COLO668 (cell line): ENCODE data around the gene PPFIA1.

Experiments used
- DNase-seq: peaks from one replicate; lab custom pipeline; 2025; ENCODE audit not compliant: unreplicated experiment; lab: John Stamatoyannopoulos, UW

Gene PPFIA1

DNA sequence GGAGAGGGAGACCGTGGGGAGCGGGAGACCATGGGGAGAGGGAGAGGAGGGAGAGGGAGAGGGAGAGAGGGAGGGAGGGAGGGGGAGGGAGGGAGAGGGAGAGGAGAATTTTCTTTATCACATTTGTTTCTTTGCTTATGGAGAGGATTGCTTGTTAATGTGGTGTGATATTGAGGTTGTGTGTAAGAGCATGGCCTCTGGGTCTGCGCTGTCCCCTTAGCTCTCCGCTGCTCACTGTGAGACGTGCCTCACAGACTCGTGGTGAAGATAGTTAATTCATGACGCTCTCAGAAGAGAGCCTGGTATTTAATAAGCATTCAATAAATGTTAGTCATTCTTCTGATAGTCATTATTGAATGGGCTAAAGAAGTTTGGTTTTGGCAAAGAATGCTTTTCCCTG lies 26.2 kb downstream of the PPFIA1 start:
- DNase-seq: no peak

DNA sequence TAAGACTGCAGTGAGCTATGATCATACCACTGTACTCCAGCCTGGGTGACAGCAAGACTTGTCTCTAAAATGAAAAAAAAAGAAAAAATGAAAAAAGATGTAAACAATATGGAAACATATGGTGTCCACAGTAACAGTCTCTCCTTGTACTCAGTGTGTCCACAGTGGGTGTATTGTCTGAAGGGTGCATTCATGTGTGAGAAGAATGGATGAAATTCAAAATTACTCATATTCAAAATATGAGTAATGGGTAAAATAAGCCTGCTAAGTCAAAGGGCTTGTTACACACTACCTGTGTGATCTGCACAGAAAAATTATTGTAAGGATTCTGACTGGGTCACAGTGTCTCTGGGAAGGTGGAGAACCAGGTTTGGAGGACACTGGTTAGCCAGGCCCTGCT lies 26.9 kb downstream of the PPFIA1 start:
- no peak for DNase-seq

DNA sequence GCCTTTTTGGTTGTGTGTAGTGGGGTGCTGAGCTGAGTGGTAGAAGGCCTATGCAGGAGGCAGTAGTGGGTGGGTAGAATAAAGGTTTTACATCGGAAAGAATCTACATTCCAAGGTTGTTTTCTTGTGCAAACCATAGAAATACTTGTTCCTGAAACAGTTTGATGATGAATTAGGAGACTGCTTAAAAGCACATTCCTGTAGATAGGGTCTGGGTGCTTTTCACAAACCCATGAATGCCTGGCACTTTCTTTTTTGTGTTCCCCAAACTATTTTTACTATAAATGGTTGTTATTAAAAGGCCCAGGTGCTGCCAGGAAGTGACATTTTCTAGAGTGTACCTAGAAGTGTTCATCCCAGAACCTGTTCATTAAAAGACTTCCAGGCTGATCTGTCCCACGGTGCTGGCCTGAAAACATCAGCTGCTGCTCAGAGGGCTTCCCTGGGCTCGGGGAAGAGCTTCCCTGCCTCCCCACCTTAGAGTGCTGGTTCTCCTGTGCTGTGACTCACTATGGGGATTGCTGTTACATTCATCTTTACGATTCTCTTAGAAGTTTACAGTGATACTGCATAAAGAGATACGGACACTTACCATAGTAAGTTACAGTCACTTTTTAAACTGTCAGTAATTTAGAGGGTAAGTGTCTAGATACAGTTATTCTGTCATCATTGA lies 27.9 kb downstream of the PPFIA1 start:
- DNase-seq: no peak

DNA sequence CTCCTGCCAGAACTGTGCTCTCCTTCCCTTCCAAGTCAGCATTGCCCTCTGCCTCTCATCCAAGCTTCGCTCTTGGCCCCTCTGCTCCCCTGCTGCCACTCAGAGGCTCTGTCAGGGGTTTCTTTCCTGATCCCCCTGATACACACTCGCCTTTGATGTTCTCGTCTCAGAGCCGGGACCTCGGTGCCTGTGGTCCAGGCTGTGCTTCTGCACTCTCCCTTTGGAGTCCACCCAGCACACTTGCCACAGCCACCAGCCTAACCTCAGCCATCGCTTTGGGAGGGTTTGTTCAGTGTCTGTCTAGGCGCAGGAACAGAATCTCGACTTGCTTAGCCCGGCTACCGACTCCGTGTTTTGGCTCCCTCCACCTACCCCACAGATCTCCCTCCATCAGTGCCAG lies 29.1 kb downstream of the PPFIA1 start:
- DNase-seq: no peak

DNA sequence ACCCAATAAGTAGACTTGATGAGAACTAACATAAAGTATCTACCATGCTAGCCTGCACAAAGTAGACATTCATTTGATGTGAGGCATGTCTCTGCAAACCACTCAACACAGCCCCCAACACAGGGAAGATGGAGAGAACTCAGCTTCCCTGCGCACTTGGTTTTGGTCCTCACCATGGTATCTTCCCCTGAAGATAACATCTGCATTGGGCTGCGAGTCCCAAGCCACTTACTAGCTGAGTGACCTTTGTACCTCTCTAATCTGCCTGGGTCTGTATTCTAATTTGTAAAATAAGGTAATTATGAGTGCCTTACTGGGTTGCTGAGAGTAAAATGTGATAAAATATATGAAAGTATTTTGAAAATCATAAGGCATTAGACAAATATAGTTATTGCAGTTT lies 30.7 kb downstream of the PPFIA1 start:
- DNase-seq: no peak

DNA sequence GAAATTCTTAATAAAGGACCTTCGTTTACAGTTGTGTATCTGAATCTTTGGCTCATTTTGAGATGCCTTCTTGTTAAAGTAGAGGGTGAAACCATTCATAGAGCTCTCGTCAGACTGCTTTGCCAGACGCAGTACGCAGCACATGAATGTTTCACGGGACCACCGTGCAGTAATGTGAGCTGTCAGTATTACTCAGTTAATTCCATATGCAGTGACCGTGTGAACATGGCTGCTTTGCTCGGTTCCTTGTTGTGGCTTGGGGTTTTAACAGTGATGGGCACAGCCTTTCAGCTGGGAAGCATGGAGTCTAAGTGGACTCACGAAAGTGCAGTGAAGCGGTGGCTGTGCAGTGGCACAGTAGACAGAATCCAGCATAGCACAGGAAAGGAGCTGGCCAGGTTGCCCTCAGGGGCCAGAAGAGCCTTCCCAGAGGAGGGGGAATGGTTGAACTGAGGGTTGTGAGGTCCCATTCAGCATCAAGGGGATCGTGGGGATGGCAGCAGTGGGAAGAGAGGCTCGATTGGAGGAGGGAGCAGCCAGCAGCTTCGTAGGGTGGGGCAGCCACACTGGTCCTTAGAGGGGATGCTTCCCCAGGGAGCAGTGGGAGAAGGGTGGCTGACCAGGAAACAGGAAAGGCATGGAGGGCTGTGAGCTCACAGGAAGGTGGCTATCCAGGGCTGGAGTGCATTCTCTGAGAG lies 31.4 kb downstream of the PPFIA1 start:
- DNase-seq: no peak

DNA sequence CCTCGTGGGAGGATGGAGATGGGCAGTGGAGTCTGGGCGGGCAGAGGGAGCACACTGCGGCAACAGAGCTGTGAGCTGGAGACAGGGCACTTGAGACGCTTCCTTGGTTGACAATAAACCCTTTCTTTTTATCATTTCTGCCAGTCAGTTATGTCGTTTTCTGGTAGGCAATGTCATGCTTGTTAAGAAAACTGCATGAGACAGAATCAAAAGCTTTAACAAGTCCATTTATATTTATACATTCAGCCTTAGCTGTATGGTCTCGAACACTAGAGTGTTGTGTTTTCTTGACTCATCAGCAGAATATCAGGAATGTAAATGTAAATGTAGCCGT lies 31.9 kb downstream of the PPFIA1 start:
- DNase-seq: no peak

DNA sequence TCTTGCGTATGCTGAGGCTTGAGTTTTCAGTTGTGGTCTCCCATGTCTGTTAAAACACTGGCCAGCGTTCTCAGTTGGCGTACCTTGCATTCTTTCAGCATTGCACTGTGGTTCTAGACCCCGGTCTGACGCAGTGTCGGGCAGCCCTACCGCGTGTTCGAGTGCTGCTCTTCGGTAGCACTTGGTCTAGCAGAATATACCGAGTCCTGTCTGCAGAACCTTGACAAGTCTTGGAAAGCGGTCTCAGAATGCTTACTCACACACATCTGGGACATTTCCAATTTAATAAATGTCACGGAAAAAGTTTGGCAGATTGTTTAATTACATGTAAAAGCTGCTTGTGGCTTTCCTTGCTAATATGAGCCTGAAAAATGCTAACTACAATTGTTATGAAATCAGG lies 32.6 kb downstream of the PPFIA1 start:
- DNase-seq: no peak

DNA sequence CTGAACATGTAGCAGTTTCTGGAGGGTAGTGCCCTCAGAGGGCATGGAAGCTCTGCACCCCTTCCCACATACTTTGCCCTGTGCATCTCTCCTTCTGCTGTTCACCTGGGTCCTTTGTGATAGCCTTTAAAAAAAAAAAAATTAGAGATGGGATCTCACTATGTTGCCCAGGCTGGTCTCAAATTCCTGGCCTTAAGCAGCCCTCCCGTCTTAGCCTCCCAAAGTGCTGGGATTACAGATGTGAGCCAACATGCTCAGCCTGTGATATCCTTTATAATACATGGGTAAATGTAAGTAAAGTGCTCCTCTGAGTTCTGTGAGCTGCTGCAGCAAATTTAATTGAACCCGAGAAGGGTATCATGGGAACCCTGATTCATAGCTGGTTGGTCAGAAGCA lies 33.7 kb downstream of the PPFIA1 start:
- no peak for DNase-seq

DNA sequence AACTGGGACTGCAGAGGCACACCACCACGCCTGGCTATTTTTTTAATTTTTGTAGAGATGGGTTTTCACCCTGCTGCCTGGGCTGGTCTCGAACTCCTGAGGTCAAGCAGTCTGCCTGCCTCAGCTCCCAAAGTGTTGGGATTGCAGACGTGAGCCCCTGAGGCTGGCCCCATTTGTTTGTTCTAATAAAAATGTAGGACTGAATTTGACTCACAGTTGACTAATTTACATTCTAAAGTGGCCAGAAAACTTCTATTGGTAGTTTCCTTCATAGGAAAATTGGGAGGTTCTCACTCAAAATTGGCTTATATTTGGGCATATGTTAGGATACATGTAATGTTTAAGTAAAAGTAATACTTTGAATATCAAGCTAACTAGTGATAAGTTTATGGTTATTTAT lies 35.0 kb downstream of the PPFIA1 start:
- no peak for DNase-seq

DNA sequence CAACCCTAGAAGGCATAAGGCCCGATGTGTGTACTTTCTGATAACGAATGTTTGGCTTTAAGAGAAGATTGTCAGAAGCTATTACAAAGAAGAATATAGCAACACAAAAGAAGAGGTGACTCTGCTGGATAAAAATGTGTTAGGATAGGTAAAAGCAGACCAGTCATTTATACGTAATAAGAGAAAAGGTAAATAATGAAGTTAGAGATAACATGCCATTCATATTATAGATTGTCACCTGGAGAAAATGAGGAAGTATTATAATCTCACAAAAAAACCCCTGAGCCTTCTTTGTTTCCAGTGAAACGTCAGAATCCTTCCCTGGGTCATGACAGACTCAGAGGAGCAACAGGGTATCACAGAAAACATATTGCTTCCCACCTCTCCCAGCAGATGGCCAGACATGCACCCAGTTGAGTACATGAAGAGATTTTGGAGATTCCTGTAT lies 36.1 kb downstream of the PPFIA1 start:
- no peak for DNase-seq

DNA sequence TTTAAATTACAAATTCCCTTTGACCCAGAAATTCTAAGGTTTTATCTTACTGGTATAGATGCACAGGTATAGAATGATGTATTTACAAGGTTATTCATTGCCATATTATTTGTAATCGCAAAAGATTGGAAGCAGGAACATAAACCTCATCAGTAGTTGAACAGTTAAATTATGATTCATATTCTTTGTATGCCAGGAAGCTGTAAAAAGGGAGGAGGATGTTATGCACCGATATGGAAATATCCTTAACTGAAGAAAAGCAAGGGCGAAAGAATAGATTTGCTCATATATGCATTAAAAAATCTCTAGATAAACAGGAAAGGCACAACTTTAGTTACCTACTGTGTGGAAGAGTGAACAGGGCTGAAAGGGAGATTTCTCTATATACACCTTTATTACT lies 36.7 kb downstream of the PPFIA1 start:
- no peak for DNase-seq

DNA sequence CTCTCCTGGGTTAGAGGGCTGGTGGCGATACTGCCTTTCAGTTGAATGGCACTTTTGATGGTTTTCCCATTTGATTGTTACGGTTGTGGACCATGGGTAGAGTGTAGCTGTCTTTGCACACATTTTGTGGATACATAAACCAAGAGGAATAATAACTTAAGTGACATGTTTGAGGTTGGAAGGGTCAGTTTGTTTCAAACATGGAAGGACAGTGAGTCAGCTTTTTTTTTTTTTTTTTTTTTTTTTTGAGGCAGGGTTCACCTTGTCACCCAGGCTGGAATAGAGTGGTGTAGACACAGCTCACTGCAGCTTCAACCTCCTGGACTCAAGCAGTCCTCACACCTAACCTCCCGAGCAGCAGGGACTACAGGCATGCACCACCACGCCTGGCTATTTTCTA lies 41.1 kb downstream of the PPFIA1 start:
- no peak for DNase-seq

DNA sequence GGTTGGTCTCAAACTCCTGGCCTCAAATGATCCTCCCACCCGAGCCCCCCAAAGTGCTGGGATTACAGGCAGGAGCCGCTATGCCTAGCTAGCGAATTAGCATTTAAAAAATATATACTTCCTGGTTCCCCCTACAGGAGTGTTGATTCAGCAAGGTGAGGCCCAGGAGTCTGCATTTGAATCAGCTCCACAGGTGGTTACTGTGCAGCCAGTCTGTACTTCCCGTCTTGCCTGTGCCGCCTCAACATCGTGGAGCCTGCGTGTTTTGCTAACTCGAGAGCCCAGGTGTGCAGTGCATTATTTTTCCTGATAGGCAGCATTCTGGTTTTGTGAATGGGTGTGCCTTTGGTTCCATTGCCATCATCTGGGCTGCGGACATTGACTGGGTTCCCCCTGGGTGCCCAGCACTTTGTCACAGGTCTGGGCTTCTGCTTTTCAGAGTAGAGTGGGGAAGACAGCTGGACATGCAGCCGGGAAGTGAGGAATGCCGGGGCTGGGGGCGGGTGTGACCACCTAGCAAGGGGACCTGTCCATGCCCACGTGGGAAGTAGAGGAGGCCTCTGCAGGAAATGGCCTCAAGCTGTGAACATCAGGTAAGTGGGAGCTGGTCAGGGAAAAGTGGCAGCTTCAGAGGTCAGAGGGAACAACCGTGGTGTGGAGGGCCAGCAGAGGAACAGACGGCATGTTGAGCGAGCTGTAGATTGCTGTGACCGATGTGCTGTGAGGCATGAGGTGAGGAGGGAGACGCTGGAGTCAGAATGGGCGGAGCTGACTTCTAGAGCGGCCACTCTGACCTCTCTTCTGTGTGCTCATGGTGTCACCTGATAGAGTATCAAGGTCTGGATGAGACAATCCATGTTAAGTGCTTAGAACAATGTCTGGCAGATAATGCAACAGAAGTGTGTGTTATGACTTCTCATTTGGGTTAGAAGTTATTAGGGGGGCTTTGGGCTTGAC lies 42.2 kb downstream of the PPFIA1 start:
- DNase-seq: no peak

DNA sequence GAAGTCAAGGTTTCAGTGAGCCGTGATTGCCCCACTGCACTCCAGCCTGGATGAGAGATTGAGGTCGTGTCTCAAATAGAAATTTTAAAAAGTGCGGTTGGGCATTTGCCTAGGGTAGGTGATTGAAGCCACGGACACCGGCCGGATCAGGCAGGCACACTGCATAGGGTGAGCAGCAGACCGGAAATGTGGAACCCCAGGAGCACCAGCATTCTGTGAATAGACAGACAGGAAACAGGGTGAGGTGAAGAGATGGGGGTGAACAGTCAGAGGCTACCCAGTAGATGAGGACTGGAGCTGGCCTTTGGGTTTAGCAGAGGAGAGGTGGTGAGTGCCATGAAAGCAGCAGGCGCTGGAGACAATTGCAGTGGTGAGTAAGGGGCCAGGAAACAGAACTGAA lies 43.5 kb downstream of the PPFIA1 start:
- DNase-seq: no peak

DNA sequence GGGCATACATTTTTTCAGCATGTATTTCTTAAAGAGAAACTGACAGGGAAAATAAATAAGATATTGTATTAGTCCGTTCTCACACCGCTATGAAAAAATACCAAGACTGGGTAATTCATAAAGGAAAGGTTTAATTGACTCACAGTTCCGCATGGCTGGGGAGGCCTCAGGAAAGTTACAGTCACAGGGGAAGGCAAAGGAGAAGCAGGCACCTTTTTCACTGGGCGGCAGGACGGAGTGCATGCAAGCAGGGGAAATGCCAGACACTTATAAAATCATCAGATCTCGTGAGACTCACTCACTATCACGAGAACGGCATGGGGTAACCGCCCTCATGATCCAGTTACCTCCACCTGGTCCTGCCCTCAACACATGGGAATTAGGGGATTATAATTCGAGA lies 44.2 kb downstream of the PPFIA1 start:
- DNase-seq: no peak

DNA sequence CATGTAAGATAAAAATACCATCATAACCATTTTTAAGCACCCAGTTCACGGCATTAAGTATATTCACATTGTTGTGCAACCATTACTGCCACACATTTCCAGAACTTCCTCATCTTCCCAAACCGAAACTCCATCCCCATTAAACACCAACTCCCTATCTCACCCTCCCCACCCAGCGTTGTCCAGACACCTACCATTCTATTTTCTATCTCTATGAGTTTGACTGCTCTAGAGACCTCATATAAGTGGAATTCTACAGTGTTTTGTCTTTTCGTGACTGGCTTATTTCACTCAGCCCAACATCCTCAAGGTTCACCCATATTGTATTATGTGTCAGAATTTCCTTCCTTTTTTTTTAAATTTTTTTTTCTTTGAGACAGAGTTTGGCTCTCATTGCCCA lies 45.2 kb downstream of the PPFIA1 start:
- no peak for DNase-seq

DNA sequence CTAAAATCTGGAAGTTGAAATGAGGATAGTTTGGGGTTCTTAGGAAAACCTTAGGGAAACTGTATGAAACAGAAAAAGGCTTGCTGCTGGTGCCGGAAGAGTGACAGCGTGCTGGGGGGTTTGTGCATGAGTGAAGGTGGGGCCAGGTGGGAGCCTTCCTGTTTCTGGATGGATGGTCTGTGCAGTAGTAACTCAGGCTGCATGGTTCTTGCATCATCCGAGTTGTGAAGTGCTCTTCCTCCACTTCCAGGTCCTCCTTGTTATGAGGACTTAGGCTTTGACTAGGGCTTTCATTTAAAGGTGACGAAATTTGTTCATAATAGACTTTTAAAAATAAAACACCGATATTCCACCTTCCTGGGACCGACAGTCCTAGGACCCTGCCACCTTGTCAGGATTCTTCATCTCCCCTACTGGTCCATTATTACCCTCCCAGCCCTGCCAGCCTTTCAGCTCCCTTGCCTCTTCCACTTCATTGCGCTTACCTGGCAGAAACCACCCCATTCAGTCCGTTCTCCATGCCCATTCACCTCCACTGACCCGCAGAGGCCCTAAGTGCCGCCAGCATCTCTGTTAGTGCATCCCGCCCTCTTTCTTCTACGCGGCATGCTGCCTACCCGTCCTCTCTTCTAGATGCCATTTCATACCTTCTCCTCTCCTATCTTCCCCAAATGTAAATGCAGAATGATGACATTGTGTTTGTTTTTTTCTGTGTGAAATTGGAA lies 47.3 kb downstream of the PPFIA1 start:
- DNase-seq: no peak

DNA sequence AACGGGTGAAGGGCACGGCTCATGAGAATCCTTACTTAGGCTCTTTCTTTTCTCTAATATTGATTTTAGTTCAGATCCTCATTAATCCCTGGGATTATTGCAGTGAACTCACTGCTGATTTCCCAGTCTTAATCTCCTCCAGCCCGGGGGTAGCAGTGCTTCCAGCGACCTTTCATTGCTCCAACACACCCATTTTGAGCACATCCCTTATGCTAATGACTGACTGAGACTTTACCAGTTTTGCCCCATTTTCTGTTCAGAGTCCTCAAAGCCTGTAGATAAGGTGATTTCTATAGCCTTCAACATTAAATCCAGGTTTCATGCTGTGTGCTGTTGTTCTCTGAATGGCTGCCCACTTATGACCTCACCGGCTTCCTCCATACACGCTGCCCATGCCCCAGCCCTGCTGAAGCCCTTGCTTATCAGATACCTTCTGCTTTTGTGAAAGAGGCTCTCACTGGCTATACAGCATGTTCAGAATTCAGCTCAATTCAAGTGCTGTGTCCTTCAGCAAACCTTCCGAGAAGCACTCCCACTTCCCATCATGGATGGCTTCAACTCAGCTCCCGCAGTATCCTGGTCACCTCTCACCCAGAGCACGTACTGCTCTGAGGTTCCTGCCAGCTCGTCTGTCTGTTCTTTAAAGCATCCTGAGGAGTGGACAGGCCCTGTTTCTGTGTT lies 49.0 kb downstream of the PPFIA1 start:
- DNase-seq: no peak

DNA sequence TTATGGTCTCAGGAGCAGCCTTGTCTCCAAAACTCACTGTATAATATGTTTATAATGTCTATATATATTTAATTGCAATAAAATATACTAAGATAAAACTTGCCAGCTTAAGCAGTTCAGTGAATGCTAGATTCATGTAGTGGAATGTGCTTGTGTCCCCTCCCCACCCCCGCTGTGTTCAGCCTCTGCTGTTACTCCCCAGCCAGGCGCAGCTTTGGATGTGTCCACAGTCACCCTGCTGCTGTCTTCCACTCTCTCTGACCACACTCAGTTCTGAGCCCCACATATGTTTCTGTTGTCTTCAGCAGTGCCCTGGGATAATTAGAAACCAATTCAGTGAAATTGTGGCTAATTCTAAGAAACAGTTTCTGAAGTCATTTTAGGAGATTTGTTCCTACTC lies 52.2 kb downstream of the PPFIA1 start:
- DNase-seq: no peak

DNA sequence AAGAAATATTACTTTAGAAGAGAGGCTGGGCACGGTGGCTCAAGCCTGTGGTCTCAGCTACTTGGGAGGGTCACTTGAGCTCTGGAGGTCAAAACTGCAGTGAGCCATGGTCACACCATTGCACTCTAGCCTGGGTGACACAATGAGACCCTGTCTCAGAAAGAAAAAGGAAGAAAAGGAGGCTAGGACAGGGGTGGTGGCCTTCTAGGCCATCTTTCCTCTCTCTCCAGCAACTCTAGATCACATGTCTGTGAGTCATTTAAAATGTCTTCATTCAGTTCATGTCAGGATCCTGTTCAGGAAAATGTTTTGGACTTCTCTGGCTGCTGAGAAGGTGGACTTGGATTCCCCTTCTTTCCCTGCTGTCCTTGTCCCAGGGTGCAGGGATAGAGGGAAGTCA lies 53.3 kb downstream of the PPFIA1 start:
- no peak for DNase-seq
